A673 (cell line): ENCODE data around the gene ASB9. TPM values are rescaled to one million over a fixed set of nuclear protein-coding genes. Genes with fewer than 3 reads are reported as not detected.

ENCODE experiments used
- BruUV-seq: library from RNA; stranded (reverse); fragments of 400-500 nt; replicated peaks from 2 replicates; lab custom pipeline; 2021; lab: Mats Ljungman, UMichigan
- CTCF ChIA-PET: fragments of 300-600 bp; sonication (Branson Sonifier 250); formaldehyde crosslinking; loops from one replicate; lab custom pipeline; 2022; ENCODE audit warnings: antibody characterized with exemption; lab: Charles Lee
- POLR2A ChIA-PET: fragments of 300-600 bp; sonication (Branson Sonifier 250); formaldehyde crosslinking; loops from one replicate; lab custom pipeline; 2022; ENCODE audit warnings: antibody characterized with exemption; ENCODE audit not compliant: low non-redundant PET; lab: Charles Lee
- DNase-seq: peaks from one replicate; pipeline ENCODE4 v3.0.0-alpha.2; 2015; ENCODE audit warnings: low spot score
- H3K27ac ChIP-seq: fragments of 200-600 bp; sonication (generic); 2 replicates; pipeline ENCODE4 v1.5.1; 2016; ENCODE audit warnings: mixed run types, low read depth, mild to moderate bottlenecking, mixed read lengths, antibody characterized with exemption, low read length; ENCODE audit not compliant: poor library complexity, severe bottlenecking
- H3K27me3 ChIP-seq: fragments of 200-600 bp; sonication (generic); replicated peaks from 2 replicates; pipeline ENCODE4 v1.6.1; 2017; ENCODE audit warnings: mixed run types, low read depth, mild to moderate bottlenecking, mixed read lengths, antibody characterized with exemption, low read length; ENCODE audit not compliant: insufficient read depth, poor library complexity
- H3K36me3 ChIP-seq: fragments of 200-600 bp; sonication (generic); 2 replicates; pipeline ENCODE4 v1.6.1; 2016; ENCODE audit warnings: mixed run types, mild to moderate bottlenecking, mixed read lengths, antibody characterized with exemption, low read length; ENCODE audit not compliant: insufficient read depth, poor library complexity, severe bottlenecking
- H3K4me1 ChIP-seq: fragments of 200-600 bp; sonication (generic); 2 replicates; pipeline ENCODE4 v1.6.1; 2017; ENCODE audit warnings: mixed run types, mild to moderate bottlenecking, mixed read lengths, antibody characterized with exemption, low read length; ENCODE audit not compliant: insufficient read depth, poor library complexity, severe bottlenecking
- H3K4me3 ChIP-seq: fragments of 200-600 bp; sonication (generic); 2 replicates; pipeline ENCODE4 v1.5.1; 2016; ENCODE audit warnings: low read depth, mixed run types, mild to moderate bottlenecking, mixed read lengths, low read length; ENCODE audit not compliant: poor library complexity, severe bottlenecking
- H3K9me3 ChIP-seq: fragments of 200-600 bp; sonication (generic); 2 replicates; pipeline ENCODE4 v1.6.1; 2016; ENCODE audit warnings: mixed run types, low read depth, mild to moderate bottlenecking, mixed read lengths, antibody characterized with exemption, low read length; ENCODE audit not compliant: poor library complexity, severe bottlenecking
- EZH2 ChIP-seq: fragments of 200-600 bp; sonication (generic); IDR thresholded peaks from 2 replicates; pipeline ENCODE4 v1.6.1; 2017; ENCODE audit warnings: borderline replicate concordance, low read depth, mild to moderate bottlenecking, mixed read lengths, antibody characterized with exemption, low read length; ENCODE audit not compliant: poor library complexity, severe bottlenecking
- intact Hi-C: fragments of 100-400 bp; cut with micrococcal nuclease; formaldehyde crosslinking; loops from one replicate; pipeline ENCODE4 v1.10.0; 2022; ENCODE audit not compliant: unreplicated experiment
- total RNA-seq: library from RNA; stranded (reverse); gene quantifications from 2 replicates; pipeline ENCODE4 v1.2.3, GENCODE V29; 2021
- TF ChIP-seq, protein P1 (sequence below): fragments of 300-800, 200-600 bp; sonication (generic); conservative IDR thresholded peaks from 2 replicates; pipeline ENCODE4 v1.5.1; 2017; ENCODE audit warnings: low read depth, mild to moderate bottlenecking, antibody characterized with exemption, low read length, moderate library complexity, mixed read lengths

The ASB9 gene
- total RNA-seq, 1 experiment from 2014 or later: not detected

- H3K27me3 ChIP-seq: no peaks in the 10 kb centered on the region
- no peak overlapping the region for H3K27ac ChIP-seq
- ChIA-PET CTCF (interaction anchor here (1.1 kb wide), 1 partner anchor 9 kb away, joined by 4 read pairs; no protein-coding TSS in a partner anchor), POLR2A (no interaction called here)
- H3K4me1 ChIP-seq: no peaks in the 10 kb centered on the region
- H3K4me3 ChIP-seq: no peak overlapping the region
- no peaks in the 10 kb centered on the region for H3K9me3 ChIP-seq
- intact Hi-C loops: no loop called here
- no peak for TF ChIP-seq EZH2
- TF ChIP-seq, protein P1, sequence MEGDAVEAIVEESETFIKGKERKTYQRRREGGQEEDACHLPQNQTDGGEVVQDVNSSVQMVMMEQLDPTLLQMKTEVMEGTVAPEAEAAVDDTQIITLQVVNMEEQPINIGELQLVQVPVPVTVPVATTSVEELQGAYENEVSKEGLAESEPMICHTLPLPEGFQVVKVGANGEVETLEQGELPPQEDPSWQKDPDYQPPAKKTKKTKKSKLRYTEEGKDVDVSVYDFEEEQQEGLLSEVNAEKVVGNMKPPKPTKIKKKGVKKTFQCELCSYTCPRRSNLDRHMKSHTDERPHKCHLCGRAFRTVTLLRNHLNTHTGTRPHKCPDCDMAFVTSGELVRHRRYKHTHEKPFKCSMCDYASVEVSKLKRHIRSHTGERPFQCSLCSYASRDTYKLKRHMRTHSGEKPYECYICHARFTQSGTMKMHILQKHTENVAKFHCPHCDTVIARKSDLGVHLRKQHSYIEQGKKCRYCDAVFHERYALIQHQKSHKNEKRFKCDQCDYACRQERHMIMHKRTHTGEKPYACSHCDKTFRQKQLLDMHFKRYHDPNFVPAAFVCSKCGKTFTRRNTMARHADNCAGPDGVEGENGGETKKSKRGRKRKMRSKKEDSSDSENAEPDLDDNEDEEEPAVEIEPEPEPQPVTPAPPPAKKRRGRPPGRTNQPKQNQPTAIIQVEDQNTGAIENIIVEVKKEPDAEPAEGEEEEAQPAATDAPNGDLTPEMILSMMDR: no peak
- no TSS peak for BruUV-seq
- no peaks in the 10 kb centered on the region for H3K36me3 ChIP-seq
- DNase-seq: no peak
Measured at GRCh38 chrX:15233416-15234015, 36.4 kb downstream of the ASB9 start.

DNA sequence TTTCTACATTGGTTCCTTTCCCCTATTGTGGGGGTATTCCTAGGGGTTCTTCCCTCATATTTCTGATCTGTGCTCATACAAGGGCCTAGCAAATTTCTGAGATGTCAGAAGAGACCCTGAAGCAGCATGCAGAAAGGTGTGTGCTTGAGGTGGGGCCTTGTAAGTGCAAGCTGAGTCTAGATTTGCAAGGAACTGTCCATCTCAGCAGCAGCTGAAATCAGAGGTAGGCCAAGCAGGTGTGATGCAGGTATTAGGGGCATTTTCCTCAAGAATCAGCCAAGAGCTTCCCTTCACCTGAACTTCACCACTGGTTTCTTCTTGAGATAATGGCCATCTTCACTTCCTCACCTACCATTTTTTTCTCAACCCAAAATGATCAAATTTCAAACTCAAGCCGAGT lies 45.1 kb downstream of the ASB9 start:
- Histone ChIP-seq H3K4me1 (no peaks in the 10 kb centered on the region), H3K4me3 (no peak overlapping the region), H3K9me3 (no peaks in the 10 kb centered on the region), H3K27ac (no peak overlapping the region), H3K27me3 (no peaks in the 10 kb centered on the region), H3K36me3 (no peaks in the 10 kb centered on the region)
- CTCF ChIA-PET: no interaction called here
- no peak for DNase-seq
- POLR2A ChIA-PET: no interaction called here
- BruUV-seq: no TSS peak
- intact Hi-C loops: no loop called here
- TF ChIP-seq EZH2: no peak
- TF ChIP-seq, protein P1: no peak

GRCh38 chrX:15221321-15221720 lies 48.6 kb downstream of the ASB9 start:
- no peaks in the 10 kb centered on the region for H3K4me1 ChIP-seq
- TF ChIP-seq EZH2: no peak
- TF ChIP-seq, protein P1: no peak
- POLR2A ChIA-PET: no interaction called here
- intact Hi-C loops: no loop called here
- no peaks in the 10 kb centered on the region for H3K36me3 ChIP-seq
- H3K27ac ChIP-seq: no peak overlapping the region
- no peaks in the 10 kb centered on the region for H3K27me3 ChIP-seq
- CTCF ChIA-PET: no interaction called here
- no peak overlapping the region for H3K4me3 ChIP-seq
- DNase-seq: no peak
- no TSS peak for BruUV-seq
- H3K9me3 ChIP-seq: no peaks in the 10 kb centered on the region
